Subcutaneous adipose tissue (tissue), 4 donors: ENCODE measurements around the gene LRP1B. TPM values are rescaled to one million over a fixed set of nuclear protein-coding genes. Genes with fewer than 3 reads are reported as not detected.

Source experiments
- total RNA-seq, 4 donors: library from RNA; depleted of rRNA; stranded (reverse); fragments of >200 nt; gene quantifications; one replicate each; pipeline ENCODE4 v1.1.0, GENCODE V29; 2016
- TF ChIP-seq, protein P1 (sequence below): fragments of 450-650 bp; IDR thresholded peaks from one replicate; pipeline ENCODE4 v1.5.1; 2016; ENCODE audit warnings: low read depth, mild to moderate bottlenecking, control low read depth, antibody characterized with exemption, moderate library complexity

LRP1B gene
- total RNA-seq, 4 donors from 2014 or later, result 4.2 to 50.2 (median 14.7) TPM

DNA sequence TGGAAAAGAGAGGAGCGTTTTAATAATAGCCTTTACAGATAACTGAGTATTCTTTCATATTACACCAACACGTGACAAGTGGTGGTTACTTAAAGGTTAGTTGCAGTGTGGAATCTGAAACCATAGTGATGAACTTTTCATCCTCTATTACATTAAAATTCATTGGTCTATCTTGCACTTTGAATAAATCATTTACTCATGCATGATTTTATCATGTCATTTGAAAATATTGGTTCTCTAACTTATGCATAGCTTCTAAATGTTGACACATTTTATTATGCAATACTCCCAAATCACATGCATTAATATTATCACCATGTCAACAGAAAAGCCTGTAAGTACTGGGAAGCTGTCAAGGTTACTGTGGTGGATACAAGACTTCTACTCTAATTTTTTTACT, 1432.2 kb downstream of the LRP1B start:
- TF ChIP-seq, protein P1, sequence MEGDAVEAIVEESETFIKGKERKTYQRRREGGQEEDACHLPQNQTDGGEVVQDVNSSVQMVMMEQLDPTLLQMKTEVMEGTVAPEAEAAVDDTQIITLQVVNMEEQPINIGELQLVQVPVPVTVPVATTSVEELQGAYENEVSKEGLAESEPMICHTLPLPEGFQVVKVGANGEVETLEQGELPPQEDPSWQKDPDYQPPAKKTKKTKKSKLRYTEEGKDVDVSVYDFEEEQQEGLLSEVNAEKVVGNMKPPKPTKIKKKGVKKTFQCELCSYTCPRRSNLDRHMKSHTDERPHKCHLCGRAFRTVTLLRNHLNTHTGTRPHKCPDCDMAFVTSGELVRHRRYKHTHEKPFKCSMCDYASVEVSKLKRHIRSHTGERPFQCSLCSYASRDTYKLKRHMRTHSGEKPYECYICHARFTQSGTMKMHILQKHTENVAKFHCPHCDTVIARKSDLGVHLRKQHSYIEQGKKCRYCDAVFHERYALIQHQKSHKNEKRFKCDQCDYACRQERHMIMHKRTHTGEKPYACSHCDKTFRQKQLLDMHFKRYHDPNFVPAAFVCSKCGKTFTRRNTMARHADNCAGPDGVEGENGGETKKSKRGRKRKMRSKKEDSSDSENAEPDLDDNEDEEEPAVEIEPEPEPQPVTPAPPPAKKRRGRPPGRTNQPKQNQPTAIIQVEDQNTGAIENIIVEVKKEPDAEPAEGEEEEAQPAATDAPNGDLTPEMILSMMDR, result no peak

DNA sequence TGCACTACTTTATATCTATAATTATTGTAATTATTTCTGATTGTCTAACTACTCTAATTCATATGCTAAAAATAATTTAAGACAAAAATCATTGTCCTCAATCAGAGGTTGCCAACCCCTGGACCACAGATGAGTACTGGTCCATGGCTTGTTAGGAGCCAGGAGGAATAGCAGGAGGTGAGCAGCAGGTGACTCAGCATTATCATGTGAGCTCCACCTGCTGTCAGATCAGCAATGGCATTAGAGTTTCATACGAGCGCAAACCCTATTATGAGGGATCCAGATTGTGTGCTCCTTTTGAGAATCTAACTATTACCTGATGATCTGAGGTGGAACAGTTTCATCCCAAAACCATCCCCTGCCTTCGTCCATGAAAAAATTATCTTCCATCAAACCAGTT, 1434.4 kb downstream of the LRP1B start:
- TF ChIP-seq, protein P1, result no peak

DNA sequence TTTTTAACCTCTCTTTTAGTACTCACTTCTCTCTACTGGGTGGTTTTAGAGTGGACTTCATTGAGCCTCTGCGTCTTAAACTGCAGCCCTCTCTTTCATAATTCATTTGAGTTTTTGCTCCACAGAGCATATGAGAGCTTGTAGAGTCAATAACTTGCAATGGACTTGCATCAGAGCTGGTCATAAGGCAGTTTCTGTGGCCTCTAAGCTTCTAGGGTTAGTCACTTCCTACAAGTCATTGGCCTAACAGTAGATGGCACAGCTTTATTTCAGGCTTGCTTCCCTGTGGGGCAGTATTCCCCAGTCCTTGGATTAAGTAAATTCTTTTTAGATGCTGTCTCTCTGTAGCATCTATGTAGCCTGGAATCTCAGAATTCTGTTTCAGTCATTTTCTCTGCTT, 1435.7 kb downstream of the LRP1B start:
- TF ChIP-seq, protein P1, result no peak

DNA sequence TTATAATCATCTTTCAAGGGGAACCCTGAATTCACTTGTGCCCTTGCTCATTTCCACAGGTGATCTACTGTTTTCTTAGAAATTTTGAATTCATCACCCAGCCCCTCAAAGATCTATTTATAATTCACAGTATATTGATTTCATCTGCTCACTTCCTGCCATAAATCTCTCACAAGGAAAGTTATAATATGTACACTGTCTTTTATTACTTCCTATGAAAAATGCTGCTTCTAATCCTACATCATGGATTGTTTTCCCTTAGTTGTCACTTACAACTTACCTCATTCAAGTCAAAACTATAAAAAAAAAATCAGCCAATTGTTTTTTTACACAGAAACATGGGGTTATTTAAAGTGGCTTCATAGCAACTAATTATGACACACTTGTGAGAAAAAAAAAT, 1443.0 kb downstream of the LRP1B start:
- TF ChIP-seq, protein P1, result no peak

DNA sequence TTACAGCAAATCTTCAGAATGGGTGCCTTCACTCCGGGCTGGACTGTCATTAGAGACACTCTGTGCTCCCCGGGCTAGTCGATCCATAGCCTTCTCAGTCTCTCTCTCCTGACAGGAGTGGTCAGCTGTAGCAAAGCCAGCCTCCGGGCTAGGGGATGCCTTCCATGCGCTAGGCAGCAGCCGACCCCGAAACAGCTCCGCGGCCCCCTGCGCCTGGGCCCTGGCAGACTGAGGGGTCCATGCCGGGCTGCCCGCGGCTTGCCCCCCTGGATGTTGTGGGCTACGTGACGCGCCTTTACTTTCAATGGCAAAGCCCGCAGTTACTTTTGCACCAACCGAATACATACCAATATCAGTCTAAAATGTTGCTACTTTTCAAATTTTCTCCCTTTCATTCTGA, 1447.2 kb downstream of the LRP1B start:
- TF ChIP-seq, protein P1, result no peak

DNA sequence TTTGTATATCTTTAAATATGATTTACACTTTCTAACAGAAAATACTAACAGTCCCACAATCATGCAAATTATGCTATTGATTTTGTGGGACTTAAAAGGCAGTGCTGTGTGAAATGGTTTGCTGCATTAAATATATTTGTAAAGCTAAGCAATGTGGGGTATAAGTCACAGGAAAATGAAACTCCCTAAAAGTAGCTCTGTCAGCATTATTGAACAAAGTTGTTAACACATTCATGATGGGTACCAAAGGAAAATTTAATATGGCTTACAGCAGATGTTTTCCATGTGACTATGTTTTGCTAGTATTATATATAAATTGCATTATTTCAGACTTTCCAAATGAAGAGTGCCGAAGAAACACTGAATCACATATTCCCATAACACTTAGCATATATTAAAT, 1450.0 kb downstream of the LRP1B start:
- TF ChIP-seq, protein P1, result no peak

DNA sequence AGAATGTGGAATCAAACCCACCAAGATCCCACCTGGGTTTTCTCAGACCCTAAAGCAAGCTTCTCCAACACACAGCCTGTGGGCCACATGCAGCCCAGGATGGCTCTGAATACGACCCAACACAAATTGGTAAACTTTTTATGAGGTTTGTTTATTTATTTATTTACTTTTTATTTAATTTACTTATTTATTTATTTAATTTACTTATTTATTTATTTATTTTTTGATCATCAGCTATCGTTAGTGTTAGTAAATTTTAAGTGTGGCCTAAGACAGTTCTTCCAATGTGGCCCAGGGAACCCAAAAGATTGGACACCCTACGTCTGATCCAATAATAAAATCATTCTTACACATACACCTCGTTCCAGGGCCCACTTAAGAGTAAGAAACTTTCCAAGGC, 1451.1 kb downstream of the LRP1B start:
- TF ChIP-seq, protein P1, result no peak
